Kidney capillary endothelial cell (primary cell): ENCODE results near the gene UGT2A1.
"Not testable (repeated sequence)": the region's sequence is repeated elsewhere in the genome, so short reads cannot be mapped to it uniquely, and the experiment has no call there.

Experiments
- DNase-seq: peaks from one replicate; pipeline ENCODE4 v3.0.0-alpha.2; 2018; ENCODE audit warnings: low spot score

Gene UGT2A1

DNA sequence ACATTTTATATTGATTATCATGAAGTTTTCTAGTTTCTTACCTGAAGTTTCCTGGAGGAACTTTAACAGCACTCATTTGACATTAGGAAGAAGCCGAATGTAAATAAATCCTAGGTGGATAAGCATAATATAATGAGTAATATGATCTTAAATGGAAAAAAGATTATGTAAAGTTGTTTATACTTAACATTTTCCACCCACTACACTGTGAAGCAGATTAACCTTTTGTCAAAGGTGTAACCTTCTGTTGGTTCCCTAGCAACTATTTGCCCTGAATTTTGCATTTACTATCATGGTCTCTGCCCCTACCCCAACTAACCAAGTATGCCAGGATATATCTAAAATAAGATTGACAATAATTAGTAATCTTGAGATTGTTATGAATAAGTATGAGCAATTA lies at the start of gene UGT2A1:
Gene UGT2A1, minus strand, starts transcription at position 101 of the 400 bp plus-strand sequence. CDS start 5,603 bp downstream, outside the sequence.
- no peak for DNase-seq

DNA sequence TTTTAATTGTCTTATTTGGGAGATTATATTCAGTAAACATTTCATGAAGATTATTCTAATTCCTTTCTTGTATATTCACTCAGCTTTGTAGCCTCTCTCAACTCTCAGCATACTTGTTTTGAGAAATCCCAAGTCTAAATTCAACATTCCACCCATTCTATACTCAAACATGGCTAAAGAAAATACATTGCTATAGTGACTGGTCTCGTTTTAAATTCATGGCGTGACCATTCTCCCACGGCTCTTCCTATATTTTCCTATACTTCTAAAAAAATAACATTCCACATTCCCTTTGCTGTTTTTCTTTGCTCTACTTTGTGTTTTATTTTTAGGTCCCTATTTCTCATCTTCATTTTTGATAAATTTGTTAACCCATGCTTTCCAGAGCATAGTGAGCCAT lies 49.2 kb upstream of the UGT2A1 start:
- DNase-seq = no peak

DNA sequence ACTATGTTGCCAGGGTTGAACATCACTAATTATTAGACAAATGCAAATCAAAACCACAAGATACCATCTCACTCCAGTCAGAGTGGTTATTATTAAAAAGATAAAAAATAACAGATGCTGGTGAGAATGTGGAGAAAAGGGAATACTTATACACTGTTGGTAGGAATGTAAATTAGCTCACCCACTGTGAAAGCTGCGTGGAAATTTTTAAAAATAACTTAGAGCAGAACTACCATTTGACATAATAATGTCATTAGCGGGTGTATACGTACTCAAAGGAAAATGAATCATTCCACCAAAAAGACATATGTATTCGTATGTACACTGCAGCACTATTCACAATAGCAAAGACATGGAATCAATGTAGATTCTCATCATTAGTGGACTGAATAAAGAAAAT lies 48.6 kb upstream of the UGT2A1 start:
- DNase-seq = no peak

DNA sequence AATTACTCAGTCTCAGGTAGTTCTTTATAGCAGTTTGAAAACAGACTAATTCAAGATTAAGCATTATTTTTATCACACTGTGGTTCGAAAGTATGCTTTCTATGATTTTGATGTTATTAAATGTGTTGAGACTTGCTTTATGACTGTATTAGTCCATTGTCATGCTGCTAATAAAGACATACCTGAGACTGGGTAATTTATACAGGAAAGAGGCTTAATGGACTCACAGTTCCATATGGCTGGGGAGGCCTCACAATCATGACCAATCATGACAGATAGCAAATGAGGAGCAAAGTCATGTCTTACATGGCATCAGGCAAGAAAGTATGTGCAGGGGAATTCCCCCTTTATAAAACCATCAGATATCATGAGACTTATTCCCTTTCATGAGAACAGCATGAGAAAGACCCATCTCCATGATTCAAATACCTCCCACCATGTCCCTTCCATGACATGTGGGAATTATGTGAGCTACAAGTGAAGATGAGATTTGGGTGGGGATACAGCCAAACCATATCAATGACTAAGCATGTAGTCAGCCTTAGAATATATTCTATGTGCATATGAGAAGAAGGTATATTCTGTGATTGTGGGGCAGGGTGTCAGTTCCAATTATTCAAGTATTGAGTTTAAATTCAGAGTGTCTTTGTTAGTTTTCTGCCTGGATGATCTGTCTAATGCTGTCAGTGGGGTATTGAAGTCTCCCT lies 44.6 kb upstream of the UGT2A1 start:
- DNase-seq = no peak

DNA sequence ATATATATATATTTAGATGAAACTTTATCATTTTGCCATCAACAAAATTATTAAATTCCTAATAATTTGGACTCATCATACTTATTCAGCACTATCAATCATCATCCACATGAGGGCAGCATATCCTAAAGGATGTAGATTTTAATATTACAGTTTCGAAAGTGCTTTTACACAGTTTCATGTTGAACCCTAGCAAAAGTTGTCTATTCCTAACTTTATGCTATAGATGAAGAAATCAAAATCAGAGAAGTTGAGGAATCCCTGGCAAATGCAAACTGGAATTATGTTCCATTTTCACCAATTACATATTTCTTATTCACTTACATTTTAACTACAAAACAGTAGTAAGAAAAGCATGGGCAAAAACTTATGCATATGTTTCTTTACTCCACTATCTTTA lies 36.6 kb upstream of the UGT2A1 start:
- peak; percentile 51 for DNase-seq

DNA sequence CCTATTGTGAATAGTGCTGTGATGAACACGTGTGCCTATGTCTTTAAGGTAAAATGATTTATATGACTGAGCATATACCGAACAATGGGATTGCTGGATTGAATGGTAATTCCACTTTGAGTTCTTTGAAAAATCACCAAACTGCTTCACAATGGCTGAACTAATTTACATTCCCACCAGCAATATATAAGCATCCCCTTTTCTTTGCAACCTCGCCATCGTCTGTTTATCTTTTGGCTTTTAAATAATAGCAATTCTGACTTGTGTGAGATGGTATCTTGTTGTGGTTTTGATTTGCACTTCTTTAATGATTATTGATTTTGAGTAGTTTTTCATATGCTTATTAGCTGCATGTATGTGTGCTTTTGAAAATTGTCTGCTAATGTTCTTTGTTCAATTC lies 31.8 kb upstream of the UGT2A1 start:
- no peak for DNase-seq

DNA sequence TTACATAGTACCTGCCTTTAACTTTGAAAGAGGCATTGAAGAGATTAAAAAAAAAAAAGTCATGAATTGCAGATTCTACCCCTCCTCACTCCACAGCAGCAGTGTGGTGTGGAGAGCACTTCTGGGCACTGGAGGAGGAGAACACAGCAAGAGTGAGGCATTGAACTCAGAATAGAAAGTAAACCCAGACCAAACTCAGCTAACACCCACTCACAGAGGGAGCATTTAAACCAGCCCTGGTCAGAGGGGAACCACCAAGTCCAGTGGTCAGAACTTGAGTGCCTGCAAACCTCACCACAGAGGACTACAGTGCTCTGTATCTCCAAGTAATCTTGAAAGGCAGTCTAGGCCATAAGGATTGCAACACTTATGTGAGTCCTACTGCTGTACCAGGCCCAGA lies 15.6 kb upstream of the UGT2A1 start:
- no peak for DNase-seq

DNA sequence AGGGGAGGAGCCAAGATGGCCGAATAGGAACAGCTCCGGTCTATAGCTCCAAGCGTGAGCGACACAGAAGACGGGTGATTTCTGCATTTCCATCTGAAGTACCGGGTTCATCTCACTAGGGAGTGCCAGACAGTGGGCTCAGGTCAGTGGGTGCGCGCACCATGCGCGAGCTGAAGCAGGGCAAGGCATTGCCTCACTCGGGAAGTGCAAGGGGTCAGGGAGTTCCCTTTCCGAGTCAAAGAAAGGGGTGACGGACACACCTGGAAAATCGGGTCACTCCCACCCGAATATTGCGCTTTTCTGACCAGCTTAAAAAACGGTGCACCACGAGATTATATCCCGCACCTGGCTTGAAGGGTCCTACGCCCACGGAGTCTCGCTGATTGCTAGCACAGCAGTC lies 11.0 kb upstream of the UGT2A1 start:
- not testable (repeated sequence) for DNase-seq

DNA sequence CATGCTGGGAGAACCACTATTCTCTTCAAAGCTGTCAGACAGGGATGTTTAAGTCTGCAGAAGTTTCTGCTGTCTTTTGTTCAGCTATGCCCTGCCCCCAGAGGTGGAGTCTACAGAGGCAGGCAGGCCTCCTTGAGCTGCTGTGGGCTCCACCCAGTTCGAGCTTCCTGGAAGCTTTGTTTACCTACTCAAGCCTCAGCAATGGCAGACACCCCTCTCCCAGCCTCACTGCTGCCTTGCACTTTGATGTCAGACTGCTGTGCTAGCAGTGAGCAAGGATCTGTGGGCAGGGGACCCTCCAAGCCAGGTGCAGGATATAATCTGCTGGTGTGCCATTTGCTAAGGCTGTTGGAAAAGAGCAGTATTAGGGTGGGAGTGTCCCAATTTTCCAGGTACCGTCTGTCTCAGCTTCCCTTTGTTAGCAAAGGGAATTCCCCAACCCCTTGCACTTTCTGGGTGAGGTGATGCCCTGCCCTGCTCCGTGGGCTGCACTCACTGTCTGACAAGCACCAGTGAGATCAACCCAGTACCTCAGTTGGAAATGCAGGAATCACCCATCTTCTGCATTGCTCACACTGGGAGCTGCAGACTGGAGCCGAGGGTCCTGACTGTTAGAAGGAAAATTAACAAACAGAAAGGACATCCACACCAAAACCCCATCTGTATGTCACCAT lies 8.2 kb upstream of the UGT2A1 start:
- DNase-seq = not testable (repeated sequence)

DNA sequence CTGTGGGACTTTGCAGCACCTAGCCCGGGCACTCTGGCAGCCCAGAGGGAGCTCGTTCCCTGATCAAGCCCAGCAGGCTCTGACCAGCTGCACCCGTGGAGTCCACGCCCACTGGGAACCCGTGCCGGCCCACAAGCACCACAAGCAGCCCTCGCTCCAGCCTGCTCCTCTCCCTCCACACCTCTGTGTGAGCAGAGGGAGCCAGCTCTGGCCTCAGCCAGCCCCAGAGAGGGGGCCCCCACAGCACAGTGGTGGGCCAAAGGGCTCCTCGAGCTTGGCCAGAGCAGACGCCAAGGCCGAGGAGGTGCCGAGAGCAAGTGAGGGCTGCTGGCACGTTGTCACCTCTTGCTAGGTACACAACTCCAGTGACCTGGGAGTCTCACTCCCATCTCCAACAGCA lies 5.1 kb upstream of the UGT2A1 start:
- DNase-seq = no peak

DNA sequence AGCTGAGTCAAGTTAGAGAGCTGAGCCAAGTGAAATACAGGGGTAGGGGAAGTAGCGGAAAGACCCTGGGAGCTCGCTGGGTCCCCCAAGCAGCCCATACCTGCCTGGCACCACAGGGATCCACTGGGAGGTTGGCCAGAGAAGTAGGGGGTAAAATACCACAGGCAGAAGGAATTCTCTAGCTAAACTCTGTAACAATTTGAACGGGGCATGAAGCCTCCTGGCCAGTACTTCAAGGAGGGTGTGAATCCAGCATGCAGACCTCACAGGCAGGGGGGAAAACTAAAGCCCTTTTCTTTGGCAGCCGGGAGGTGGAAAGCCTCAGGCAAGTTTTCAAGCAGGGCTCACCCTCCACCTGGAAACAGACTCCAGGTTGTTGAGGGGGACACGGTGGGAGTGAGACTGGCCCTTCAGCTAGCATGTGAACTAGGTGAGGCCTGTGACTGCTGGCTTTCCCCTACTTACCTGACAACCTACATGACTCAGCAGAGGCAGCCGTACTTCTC lies 3.7 kb upstream of the UGT2A1 start:
- DNase-seq = no peak

DNA sequence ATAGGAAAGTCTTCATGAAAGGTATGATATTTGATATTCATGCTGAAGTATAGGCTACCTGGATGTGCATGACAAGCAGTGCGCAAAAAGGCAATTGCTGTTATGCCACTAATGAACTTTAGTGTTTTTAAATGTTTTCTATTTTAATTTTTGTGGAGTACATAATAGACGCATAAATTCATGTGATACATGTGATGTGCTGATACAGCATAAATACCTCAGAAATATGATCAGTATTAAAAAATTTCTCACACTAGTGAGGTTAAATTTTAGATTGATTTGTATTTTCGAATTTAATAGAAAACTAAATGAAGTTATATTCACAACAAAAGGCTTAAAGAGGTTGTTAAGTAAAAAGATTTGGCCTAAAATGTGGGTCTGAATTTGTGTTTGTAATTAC lies 2.2 kb downstream of the UGT2A1 start:
- no peak for DNase-seq

DNA sequence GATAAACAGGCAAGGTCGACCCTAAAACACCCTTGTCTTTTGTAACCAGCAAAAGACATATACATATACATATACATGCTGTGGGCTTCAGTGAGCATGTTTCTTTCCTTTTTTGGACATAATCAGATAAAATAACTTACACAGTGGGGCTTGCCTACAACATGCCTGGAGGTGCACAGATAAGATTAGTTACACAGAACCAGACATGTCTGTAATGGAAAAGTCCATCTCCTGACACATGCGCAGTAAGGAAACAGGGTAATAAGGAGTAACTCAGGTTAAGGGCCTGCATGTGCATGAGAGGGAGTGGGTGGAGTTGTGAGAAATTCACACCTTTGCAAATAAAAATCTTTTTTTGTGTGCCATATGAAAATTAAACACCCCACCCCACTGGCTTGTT lies 3.4 kb downstream of the UGT2A1 start:
- no peak for DNase-seq

DNA sequence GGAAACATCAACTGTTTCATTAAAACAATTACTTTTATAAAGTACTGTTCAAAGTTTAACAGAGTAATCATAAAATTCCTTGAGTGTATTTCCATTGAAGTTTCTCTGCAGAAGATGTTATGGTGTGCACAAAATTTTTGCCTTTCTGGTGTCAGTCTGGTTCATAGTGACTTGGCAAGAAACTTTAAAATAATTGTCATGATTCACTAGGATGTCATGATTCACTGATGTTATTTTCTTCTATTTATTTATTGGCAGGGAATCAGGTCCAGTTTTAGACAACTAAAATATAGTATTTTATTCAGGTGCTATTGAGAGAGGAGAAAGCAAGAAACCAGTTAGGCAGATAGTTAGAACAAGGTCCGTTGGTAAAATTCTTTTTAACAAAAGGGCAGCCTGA lies 3.8 kb downstream of the UGT2A1 start:
- DNase-seq = no peak

DNA sequence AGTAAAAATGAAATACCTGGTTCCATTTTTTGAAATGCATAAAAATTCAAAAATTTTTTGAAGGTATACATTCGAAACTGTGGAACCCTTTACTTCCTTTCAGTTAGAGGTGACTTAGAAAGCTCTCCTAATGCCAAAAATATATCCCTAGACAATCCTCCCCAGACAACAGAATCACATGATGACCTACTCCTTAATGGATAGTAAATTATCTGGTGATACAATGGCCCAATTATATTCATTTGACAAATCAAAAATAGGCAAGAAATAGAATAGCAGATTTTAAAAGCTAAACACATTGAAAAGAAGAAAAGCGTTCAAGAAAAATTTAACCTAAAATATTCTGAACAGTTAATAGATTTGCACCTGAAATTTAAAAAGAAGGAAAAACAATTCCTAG lies 10.1 kb downstream of the UGT2A1 start:
- DNase-seq = no peak

DNA sequence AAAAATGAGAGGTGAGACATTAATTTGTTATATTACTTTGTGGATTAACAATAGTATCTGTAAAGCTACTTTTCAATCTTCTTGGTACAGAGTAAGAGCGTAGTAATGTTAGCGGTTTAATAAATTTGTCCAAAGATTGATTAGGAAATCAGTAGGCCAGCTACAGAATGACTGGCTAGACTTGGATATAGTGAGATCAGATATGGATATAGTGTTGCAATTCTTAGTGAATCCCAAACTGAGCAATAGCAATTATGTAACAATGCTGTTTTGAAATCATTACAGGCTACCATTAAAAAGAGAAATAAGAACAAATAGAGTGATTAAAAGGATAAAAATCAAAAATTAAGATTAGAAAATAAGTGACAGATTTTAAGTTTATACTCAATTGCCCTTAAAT lies 12.8 kb downstream of the UGT2A1 start:
- DNase-seq = no peak

DNA sequence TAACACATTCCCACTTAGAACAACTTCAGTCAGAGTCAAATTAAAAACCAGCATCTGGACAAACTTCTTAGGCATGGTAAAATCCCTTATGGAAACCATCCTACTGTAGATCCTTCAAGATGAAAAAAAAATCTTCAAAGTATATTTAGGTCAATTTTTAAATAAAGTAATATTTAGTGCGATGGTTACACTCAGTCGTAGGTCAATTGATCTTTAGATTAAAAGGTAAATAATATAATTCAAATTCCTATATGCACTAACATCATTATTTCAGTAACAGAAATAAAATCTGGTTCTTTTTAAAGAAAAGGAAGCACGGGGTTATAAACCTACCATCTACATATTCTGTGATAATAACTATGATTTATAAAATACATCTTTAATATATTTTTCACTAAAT lies 13.5 kb downstream of the UGT2A1 start, which contains the start of gene UGT2A2:
Gene UGT2A2, minus strand, starts transcription at position 101 of the 400 bp plus-strand sequence. Its CDS starts 2 bp downstream, at position 99.
- no peak for DNase-seq

DNA sequence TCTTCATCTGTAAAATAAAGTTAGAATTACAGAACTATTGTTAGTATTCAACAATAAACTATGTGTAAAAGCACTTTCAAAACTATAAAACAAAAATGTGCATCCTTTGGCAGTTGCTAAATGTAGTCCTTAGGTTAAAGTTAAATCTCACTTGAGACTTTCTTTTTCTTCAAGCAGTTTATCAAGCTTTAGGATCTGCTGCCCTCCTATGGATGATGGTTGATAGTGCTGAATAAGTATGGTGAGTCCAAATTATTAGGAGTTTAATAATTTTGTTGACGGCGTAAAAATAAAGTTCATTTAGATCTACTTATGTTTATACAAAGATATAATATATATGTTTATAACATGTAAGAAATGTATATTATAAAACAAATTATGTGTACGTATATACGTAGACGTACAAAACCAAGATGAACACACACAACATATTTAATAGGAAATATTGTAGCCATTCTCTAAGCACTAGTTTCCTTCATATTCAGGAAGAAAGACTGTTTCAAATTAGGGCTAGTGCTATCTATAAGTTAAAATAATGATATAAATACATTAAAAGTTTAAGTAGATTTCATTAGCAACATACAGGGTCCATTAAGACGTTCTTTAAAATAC lies 35.9 kb downstream of the UGT2A1 start:
- peak; percentile 5 for DNase-seq

DNA sequence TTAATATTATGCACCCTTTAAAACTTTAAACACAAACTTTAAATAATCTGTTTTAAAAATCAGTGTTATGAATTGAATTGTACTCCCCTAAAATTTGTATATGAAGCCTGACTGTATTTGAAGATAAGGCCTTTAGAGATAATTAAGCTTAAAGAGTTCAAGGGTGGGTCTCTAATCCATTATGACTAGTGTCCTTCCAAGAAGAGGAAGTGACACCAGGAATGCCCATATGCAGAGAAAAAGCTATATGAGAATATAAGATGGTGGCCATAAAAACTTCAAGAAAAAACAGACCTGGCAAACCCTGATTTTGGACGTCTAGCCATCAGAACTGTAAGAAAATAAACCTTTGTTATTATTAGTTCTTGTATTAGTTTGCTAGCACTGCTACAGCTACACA lies 42.6 kb downstream of the UGT2A1 start:
- no peak for DNase-seq

DNA sequence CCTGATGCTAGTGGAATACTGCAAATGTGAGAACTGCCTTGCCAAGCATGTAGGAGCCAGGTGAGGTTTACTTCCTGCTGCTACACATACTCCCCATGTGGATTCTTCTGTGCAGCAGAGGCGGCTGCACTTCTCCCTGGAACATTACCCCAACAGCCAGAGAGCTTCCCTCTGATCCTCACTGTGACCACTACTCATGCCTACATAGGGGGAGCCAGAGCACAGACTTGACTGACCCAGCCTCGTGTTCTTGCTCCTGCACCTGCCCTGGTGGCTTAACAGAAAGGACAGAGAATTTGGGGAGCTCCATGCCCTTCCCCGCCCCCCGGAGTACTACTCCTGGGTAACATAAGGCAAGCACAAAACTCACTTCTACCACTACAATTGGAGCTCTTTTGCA lies 52.0 kb downstream of the UGT2A1 start:
- no peak for DNase-seq

DNA sequence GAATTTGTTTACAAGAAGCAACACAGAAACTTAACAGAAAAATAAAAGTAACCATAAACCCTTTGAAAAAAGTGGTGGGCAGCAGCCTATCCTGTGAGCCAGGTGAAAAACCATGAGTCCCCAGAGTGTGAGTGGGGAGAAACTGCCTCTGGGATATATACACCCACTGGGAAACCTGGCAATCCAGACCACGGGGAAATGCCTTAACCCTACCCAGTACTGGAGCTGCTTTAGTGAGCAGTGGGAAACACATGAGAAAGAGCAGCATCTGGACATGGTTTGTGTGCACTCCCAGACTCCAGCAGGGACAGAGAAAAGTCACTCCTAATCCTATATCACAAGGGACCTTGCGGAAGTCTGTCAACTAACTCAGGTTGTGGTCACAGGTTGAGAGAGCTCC lies 53.0 kb downstream of the UGT2A1 start:
- no peak for DNase-seq

DNA sequence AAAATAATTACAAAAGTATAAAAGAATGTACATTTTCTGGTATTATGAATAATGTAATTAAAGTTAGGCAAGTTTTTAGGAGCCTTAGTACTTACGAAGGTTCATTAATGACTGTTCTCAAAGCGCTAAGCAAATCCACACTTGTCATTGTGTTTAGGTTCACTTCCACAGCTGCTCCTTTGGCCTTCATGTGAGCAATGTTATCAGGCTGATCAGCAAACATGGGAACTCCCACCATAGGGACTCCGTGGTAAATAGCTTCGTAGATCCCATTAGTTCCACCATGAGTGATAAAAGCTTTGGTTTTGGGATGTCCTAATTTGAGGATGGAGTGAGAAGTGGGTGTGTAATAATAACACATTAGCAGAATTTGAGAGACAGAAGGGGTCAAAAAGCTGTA lies 58.7 kb downstream of the UGT2A1 start:
- DNase-seq = no peak

DNA sequence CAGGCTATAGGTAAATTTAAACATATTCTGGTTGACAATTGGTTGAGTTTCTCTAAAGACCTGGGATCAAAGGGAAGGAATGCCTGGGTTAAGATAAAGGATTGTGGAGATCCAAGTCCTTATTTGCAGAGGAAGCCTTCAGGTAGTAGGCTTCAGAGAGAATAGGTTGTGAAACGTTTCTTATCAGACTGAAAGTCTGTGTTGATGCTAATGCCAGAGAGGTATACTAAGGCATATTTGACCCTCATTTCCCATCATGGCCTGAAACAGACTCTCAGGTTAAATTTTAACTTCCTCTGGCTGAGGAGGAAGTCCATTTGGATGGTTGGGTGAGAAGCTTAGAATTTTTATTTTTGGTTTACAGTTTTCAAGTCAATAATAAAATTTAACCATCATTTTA lies 61.7 kb downstream of the UGT2A1 start:
- DNase-seq = no peak
